ENCODE results near the gene SMC6. TPM values are rescaled to one million over a fixed set of nuclear protein-coding genes. Genes with fewer than 3 reads are reported as not detected.

SMC6 gene
- total RNA-seq, 1 donor from 2014 or later, result 32.7 TPM

- DNase-seq (ENCODE audit: low spot score), result no peak
Observed at GRCh38 chr2:17617516-17617915, 136.1 kb downstream of the SMC6 start.

GRCh38 chr2:17616405-17616804 lies 137.2 kb downstream of the SMC6 start:
- DNase-seq (ENCODE audit: low spot score), result no peak

GRCh38 chr2:17615728-17616351 lies 137.8 kb downstream of the SMC6 start:
- DNase-seq (ENCODE audit: low spot score), result no peak

GRCh38 chr2:17615147-17615546 lies 138.5 kb downstream of the SMC6 start:
- no peak for DNase-seq (ENCODE audit: low spot score)

GRCh38 chr2:17614174-17614930 lies 139.3 kb downstream of the SMC6 start:
- DNase-seq (ENCODE audit: low spot score), result no peak

Other genes with a start within 250 kb of the SMC6 start
- 11.6 TPM for gene RAD51AP2, start 235.4 kb downstream of the SMC6 start, total RNA-seq (ENCODE audit: insufficient read depth, low replicate concordance)
- 7.7 TPM for gene VSNL1, start 213.1 kb downstream of the SMC6 start, total RNA-seq (ENCODE audit: insufficient read depth, low replicate concordance)
- 9.6 TPM for gene GEN1, start 328 bp upstream of the SMC6 start, total RNA-seq (ENCODE audit: insufficient read depth, low replicate concordance)
- not detected for gene MSGN1, start 62.6 kb upstream of the SMC6 start, total RNA-seq (ENCODE audit: insufficient read depth, low replicate concordance)
- gene KCNS3, start 124.9 kb upstream of the SMC6 start, total RNA-seq (ENCODE audit: insufficient read depth, low replicate concordance), result 2.9 TPM

Measured in umbilical cord (tissue), 2 donors.